HCT116 (cell line): ENCODE measurements around the gene ARL15. TPM values are rescaled to one million over a fixed set of nuclear protein-coding genes. Genes with fewer than 3 reads are reported as not detected.
A peak's percentile ranks its signal among the peaks of the same experiment; 100 is the strongest.

Experiments used
- ATAC-seq: fragments of 200-7000 bp; cut with Tn5 transposase; 2 replicates; pipeline ENCODE4 v1.9.1; 2020; ENCODE audit warnings: mild to moderate bottlenecking, moderate library complexity
- BruUV-seq: library from RNA; stranded (reverse); fragments of 400-500 nt; replicated peaks from 2 replicates; lab custom pipeline; 2021; lab: Mats Ljungman, UMichigan
- CTCF ChIA-PET: fragments of 300-600 bp; sonication (Branson Sonifier 250); formaldehyde crosslinking; loops from one replicate; lab custom pipeline; 2021; ENCODE audit warnings: antibody characterized with exemption; lab: Charles Lee
- POLR2A ChIA-PET: fragments of 300-600, 350-600 bp; sonication (Branson Sonifier 250); formaldehyde crosslinking; loops from one replicate; lab custom pipeline; 2021; ENCODE audit warnings: antibody characterized with exemption; lab: Charles Lee
- RAD21 ChIA-PET, 2 experiments: fragments of 300-600 bp; sonication (Branson Sonifier 250); formaldehyde crosslinking; loops; one replicate each; lab custom pipeline; 2023; ENCODE audit warnings: low total read pairs in 2 of 2; ENCODE audit not compliant: uncharacterized antibody in 2 of 2, unreplicated experiment in 2 of 2, low non-redundant PET in 1 of 2; lab: Charles Lee
- DNase-seq: peaks from one replicate; pipeline ENCODE4 v3.0.0-alpha.2; 2010; ENCODE audit warnings: low read depth, low spot score
- H2AFZ ChIP-seq: fragments of 200-600 bp; shearing (Covaris generic), sonication (generic); 2 replicates; pipeline ENCODE4 v1.6.1; 2017; ENCODE audit warnings: low read depth, mixed run types, mixed read lengths, antibody characterized with exemption, low read length; ENCODE audit not compliant: poor library complexity, severe bottlenecking
- H3K27ac ChIP-seq: 2 replicates; pipeline ENCODE4 v1.5.1; 2012; ENCODE audit warnings: low read depth, low read length
- H3K27me3 ChIP-seq: fragments of 200-600 bp; sonication (generic); 2 replicates; pipeline ENCODE4 v1.6.1; 2016; ENCODE audit warnings: mixed run types, low read length, mixed read lengths; ENCODE audit not compliant: insufficient read depth
- H3K36me3 ChIP-seq, 2 experiments: fragments of 200-500 bp in 1 of 2; fragments of 200-600 bp in 1 of 2; sonication (Bioruptor generic) in 1 of 2; sonication (generic) in 1 of 2; 2 replicates each; pipeline versions ENCODE4 v1.5.1 to v1.6.1; 2014 to 2016; ENCODE audit warnings: low read length in 2 of 2, inconsistent platforms in 1 of 2, mixed read lengths in 1 of 2, mixed run types in 1 of 2; ENCODE audit not compliant: insufficient read depth in 2 of 2, control insufficient read depth in 1 of 2
- H3K4me1 ChIP-seq, 2 experiments: fragments of 200-600 bp in 1 of 2; sonication (generic) in 1 of 2; 2 replicates each; pipeline versions ENCODE4 v1.5.1 to v1.6.1; 2012 to 2017; ENCODE audit warnings: low read length in 2 of 2, inconsistent platforms in 1 of 2, mild to moderate bottlenecking in 1 of 2, mixed read lengths in 1 of 2, mixed run types in 1 of 2, moderate library complexity in 1 of 2; ENCODE audit not compliant: insufficient read depth in 2 of 2, control insufficient read depth in 1 of 2
- H3K4me2 ChIP-seq: fragments of 200-600 bp; sonication (generic); 2 replicates; pipeline ENCODE4 v1.6.1; 2017; ENCODE audit warnings: mixed run types, low read length, mixed read lengths
- H3K4me3 ChIP-seq, 2 experiments: fragments of 200-600 bp in 1 of 2; sonication (generic) in 1 of 2; replicated peaks in 1 of 2; 2 replicates each; pipeline ENCODE4 v1.5.1; 2011 to 2016; ENCODE audit warnings: low read length in 2 of 2, control low read depth in 1 of 2, low read depth in 1 of 2, mild to moderate bottlenecking in 1 of 2, mixed read lengths in 1 of 2, mixed run types in 1 of 2
- H3K79me2 ChIP-seq: fragments of 200-600 bp; sonication (generic); 2 replicates; pipeline ENCODE4 v1.6.1; 2017; ENCODE audit warnings: mild to moderate bottlenecking, mixed run types, low read length, moderate library complexity, mixed read lengths; ENCODE audit not compliant: insufficient read depth
- H3K9ac ChIP-seq: fragments of 200-600 bp; sonication (generic); 2 replicates; pipeline ENCODE4 v1.6.1; 2016; ENCODE audit warnings: low read length, mixed read lengths
- H3K9me2 ChIP-seq: fragments of 200-600 bp; sonication (generic), shearing (Covaris generic); 2 replicates; pipeline ENCODE4 v1.6.1; 2017; ENCODE audit warnings: mixed run types, mild to moderate bottlenecking, moderate library complexity; ENCODE audit not compliant: insufficient read depth
- H3K9me3 ChIP-seq, 2 experiments: fragments of 200-500 bp in 1 of 2; fragments of 200-600 bp in 1 of 2; sonication (Bioruptor generic) in 1 of 2; sonication (generic) in 1 of 2; 2 replicates each; pipeline ENCODE4 v1.6.1; 2014 to 2017; ENCODE audit warnings: low read length in 2 of 2, mixed read lengths in 2 of 2, inconsistent platforms in 1 of 2, low read depth in 1 of 2, mild to moderate bottlenecking in 1 of 2, mixed run types in 1 of 2, moderate library complexity in 1 of 2; ENCODE audit not compliant: control insufficient read depth in 1 of 2, insufficient read depth in 1 of 2
- H4K20me1 ChIP-seq: fragments of 200-600 bp; sonication (generic), shearing (Covaris generic); 2 replicates; pipeline ENCODE4 v1.6.1; 2017; ENCODE audit warnings: mixed run types, mild to moderate bottlenecking, moderate library complexity; ENCODE audit not compliant: insufficient read depth
- ATF3 ChIP-seq: IDR thresholded peaks from 2 replicates; pipeline ENCODE4 v1.6.1; 2012
- CEBPB ChIP-seq: IDR thresholded peaks from 2 replicates; pipeline ENCODE4 v1.6.1; 2012; ENCODE audit warnings: low read depth
- EGR1 ChIP-seq: IDR thresholded peaks from 2 replicates; pipeline ENCODE4 v1.6.1; 2012; ENCODE audit warnings: low read depth
- ELF1 ChIP-seq: IDR thresholded peaks from 2 replicates; pipeline ENCODE4 v1.6.1; 2012; ENCODE audit warnings: low read depth, borderline replicate concordance
- EZH2 ChIP-seq: fragments of 200-600 bp; sonication (generic); IDR thresholded peaks from 2 replicates; pipeline ENCODE4 v1.6.1; 2017; ENCODE audit warnings: antibody characterized with exemption, mixed run types
- EZH2phosphoT487 ChIP-seq: fragments of 200-600 bp; IDR thresholded peaks from 2 replicates; pipeline ENCODE4 v1.6.1; 2018; ENCODE audit warnings: antibody characterized with exemption, borderline replicate concordance
- JUND ChIP-seq: IDR thresholded peaks from 2 replicates; pipeline ENCODE4 v1.6.1; 2012
- MAX ChIP-seq: IDR thresholded peaks from 2 replicates; pipeline ENCODE4 v1.6.1; 2012
- POLR2A ChIP-seq: IDR thresholded peaks from 2 replicates; pipeline ENCODE4 v1.7.0; 2011; ENCODE audit warnings: borderline replicate concordance; ENCODE audit not compliant: insufficient read depth, insufficient read length; ENCODE audit errors: extremely low read depth
- POLR2AphosphoS5 ChIP-seq: IDR thresholded peaks from 2 replicates; pipeline ENCODE4 v1.6.1; 2011; ENCODE audit warnings: mild to moderate bottlenecking, low read depth, low read length, moderate library complexity
- SP1 ChIP-seq: IDR thresholded peaks from 2 replicates; pipeline ENCODE4 v1.6.1; 2012; ENCODE audit warnings: low read depth
- SRF ChIP-seq: IDR thresholded peaks from 2 replicates; pipeline ENCODE4 v1.6.1; 2012; ENCODE audit warnings: low read depth
- YY1 ChIP-seq: IDR thresholded peaks from 2 replicates; pipeline ENCODE4 v1.6.1; 2011; ENCODE audit warnings: low read length, low read depth, moderate library complexity, mild to moderate bottlenecking; ENCODE audit not compliant: insufficient replicate concordance; ENCODE audit errors: extremely low read depth
- ZFX ChIP-seq: fragments of 450-650 bp; IDR thresholded peaks from 2 replicates; pipeline ENCODE4 v1.6.1; 2017
- ZNF274 ChIP-seq: fragments of 200-500 bp; sonication (Bioruptor generic); IDR thresholded peaks from 2 replicates; pipeline ENCODE4 v1.6.1; 2014; ENCODE audit warnings: mild to moderate bottlenecking, low read depth, low read length, inconsistent platforms
- intact Hi-C: fragments of 100-400 bp; cut with micrococcal nuclease; formaldehyde crosslinking; loops from 2 replicates; pipeline ENCODE4 v1.10.0; 2022
- total RNA-seq: library from RNA; stranded (reverse); gene quantifications from one replicate; pipeline ENCODE4 v1.2.1, GENCODE V29; 2021; ENCODE audit not compliant: unreplicated experiment

ARL15 gene
- total RNA-seq, 1 experiment from 2014 or later: 15.0 TPM

DNA sequence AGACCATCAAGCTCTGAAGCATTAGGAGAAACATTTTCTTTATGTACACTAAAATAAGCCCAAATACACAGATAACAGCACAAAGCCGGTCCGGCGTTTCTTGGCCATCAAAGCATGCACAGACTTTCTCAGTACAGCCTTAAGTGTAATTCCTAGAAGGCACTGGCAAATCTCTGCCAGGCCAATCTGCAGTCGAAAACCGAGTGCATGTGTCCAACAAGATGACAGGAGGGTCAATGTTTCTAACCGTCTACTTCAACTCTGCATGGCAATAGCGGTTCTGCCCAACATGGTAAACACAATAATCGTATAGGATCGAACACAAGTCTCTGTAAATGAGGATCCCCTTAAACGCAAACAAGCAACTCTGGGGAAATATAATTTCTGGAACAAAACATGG lies 1.1 kb downstream of the ARL15 start:
- BruUV-seq: TSS peak; percentile 40
- Histone ChIP-seq H3K9ac (peak overlapping the region; percentile 77), H3K27ac (no peak overlapping the region), H3K36me3 (no peaks in the 10 kb centered on the region), H2AFZ (peak overlapping the region; percentile 66), H3K4me1 (peaks cover 9 to 19% of the 10 kb centered on the region in 2 experiments; a peak in 2 of 4 replicates), H3K79me2 (no peaks in the 10 kb centered on the region; the same call in 1 of the 2 replicates), H3K4me2 (peak overlapping the region; percentile 96), H3K27me3 (no peaks in the 10 kb centered on the region), H3K9me2 (no peaks in the 10 kb centered on the region), H3K4me3 (peak overlapping the region; percentile 61 to 85), H3K9me3 (no peaks in the 10 kb centered on the region), H4K20me1 (no peaks in the 10 kb centered on the region)
- DNase-seq (no peak), ATAC-seq (no peak)
- ChIA-PET RAD21 (interaction anchor here in 1 of 2 experiments (0.6 kb wide), 1 partner anchor 112 kb away, joined by 5 read pairs; no protein-coding TSS in a partner anchor), CTCF (interaction anchor here (1.3 kb wide), 2 partner anchors 66 to 110 kb away, joined by 3 to 4 read pairs; no protein-coding TSS in a partner anchor), POLR2A (interaction anchor here (1.2 kb wide), 1 partner anchor 17 kb away, joined by 3 read pairs; no protein-coding TSS in a partner anchor)
- intact Hi-C loops: no loop called here
- no peak for TF ChIP-seq YY1
- TF ChIP-seq ZFX: no peak
- TF ChIP-seq ATF3: no peak
- TF ChIP-seq ZNF274: no peak
- TF ChIP-seq SP1: no peak
- TF ChIP-seq POLR2AphosphoS5: no peak
- TF ChIP-seq EZH2phosphoT487: no peak
- TF ChIP-seq SRF: no peak
- no peak for TF ChIP-seq EZH2
- no peak for TF ChIP-seq EGR1
- no peak for TF ChIP-seq ELF1
- TF ChIP-seq POLR2A: no peak
- TF ChIP-seq CEBPB: no peak
- no peak for TF ChIP-seq JUND
- no peak for TF ChIP-seq MAX
